ENCODE results near the gene CDPF1.

DNA sequence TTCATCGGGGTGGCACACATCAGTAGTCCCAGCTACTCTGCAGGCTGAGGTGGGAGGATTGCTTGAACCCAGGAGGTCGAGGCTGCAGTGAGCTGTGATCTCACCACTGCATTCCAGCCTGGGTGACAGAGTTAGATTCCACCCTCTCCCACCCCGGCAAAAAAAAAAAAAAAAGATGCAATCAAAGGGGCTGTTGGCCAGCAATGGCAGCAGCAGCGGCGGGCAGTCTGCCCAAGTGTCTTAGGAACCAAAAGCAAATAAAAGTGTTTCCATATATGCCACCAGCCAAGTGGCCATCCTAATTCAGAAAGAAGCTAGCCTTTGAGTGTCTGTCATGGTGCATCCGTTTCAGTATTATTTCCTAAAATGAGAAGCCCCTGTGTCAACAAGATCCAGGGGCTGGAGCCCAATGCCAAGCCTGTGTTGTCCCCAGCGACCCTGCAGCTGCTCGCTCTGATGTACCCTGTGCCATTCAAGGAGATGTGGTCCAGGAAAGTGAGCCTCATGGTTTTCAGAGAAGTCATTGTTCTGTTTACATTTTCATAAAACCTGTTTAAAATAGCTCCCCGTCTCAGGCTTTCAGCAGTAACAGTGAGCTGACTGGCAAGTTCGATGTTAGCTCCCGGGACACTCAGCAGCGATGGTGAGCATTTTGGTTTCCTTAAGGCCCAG lies 12.5 kb downstream of the CDPF1 start:
- TF ChIP-seq CTCF (conservative IDR thresholded peaks at IDR 0.05) (no peak), ZFX (IDR thresholded peaks at IDR 0.05) (no peak)
